Smooth muscle cell (in vitro differentiated cells): ENCODE results near the gene ZBTB45. TPM values are rescaled to one million over a fixed set of nuclear protein-coding genes. Genes with fewer than 3 reads are reported as not detected.

Source experiments
- DNase-seq: peaks from one replicate; lab custom pipeline; 2025; ENCODE audit not compliant: unreplicated experiment; lab: John Stamatoyannopoulos, UW
- H2AFZ ChIP-seq: fragments of 200-600 bp; sonication (generic); 2 replicates; pipeline ENCODE4 v1.6.0; 2016; ENCODE audit warnings: antibody characterized with exemption, low read depth, mild to moderate bottlenecking
- H3F3A ChIP-seq: fragments of 200-600 bp; sonication (generic); 2 replicates; pipeline ENCODE4 v1.6.0; 2017; ENCODE audit warnings: antibody characterized with exemption, low read depth
- H3K27ac ChIP-seq: fragments of 200-600 bp; sonication (generic); 2 replicates; pipeline ENCODE4 v1.5.1; 2016; ENCODE audit warnings: low read depth, mild to moderate bottlenecking
- H3K27me3 ChIP-seq: fragments of 200-600 bp; sonication (generic); 2 replicates; pipeline ENCODE4 v1.6.1; 2016; ENCODE audit warnings: low read depth, mild to moderate bottlenecking
- H3K36me3 ChIP-seq: fragments of 200-600 bp; sonication (generic); 2 replicates; pipeline ENCODE4 v1.5.1; 2016; ENCODE audit warnings: low read depth
- H3K4me1 ChIP-seq: fragments of 200-600 bp; sonication (generic); 2 replicates; pipeline ENCODE4 v1.5.1; 2016; ENCODE audit warnings: low read depth
- H3K4me2 ChIP-seq: fragments of 200-600 bp; sonication (generic); 2 replicates; pipeline ENCODE4 v1.6.0; 2016; ENCODE audit warnings: mild to moderate bottlenecking
- H3K4me3 ChIP-seq: fragments of 200-600 bp; sonication (generic); 2 replicates; pipeline ENCODE4 v1.5.1; 2016; ENCODE audit warnings: mild to moderate bottlenecking
- H3K79me2 ChIP-seq: fragments of 200-600 bp; sonication (generic); 2 replicates; pipeline ENCODE4 v1.6.0; 2016; ENCODE audit warnings: low read depth, mild to moderate bottlenecking
- H3K9ac ChIP-seq: fragments of 200-600 bp; sonication (generic); 2 replicates; pipeline ENCODE4 v1.6.0; 2016; ENCODE audit warnings: low read depth
- H3K9me3 ChIP-seq: fragments of 200-600 bp; sonication (generic); replicated peaks from 2 replicates; pipeline ENCODE4 v1.5.1; 2016; ENCODE audit warnings: low read depth
- H4K20me1 ChIP-seq: fragments of 200-600 bp; sonication (generic); 2 replicates; pipeline ENCODE4 v1.6.0; 2016; ENCODE audit warnings: low read depth
- CTCF ChIP-seq: fragments of 200-600 bp; sonication (generic); IDR thresholded peaks from 2 replicates; pipeline ENCODE4 v1.5.1; 2017; ENCODE audit warnings: borderline replicate concordance, mild to moderate bottlenecking, antibody characterized with exemption; ENCODE audit not compliant: insufficient read depth, poor library complexity, severe bottlenecking
- WGBS: methylation state at CpG from one replicate; pipeline ENCODE4 v1.1.7; 2016; ENCODE audit warnings: low lambda C conversion rate; 5-methylcytosine and 5-hydroxymethylcytosine counted together
- polyA plus RNA-seq: library from polyadenylated mRNA; unstranded; fragments of >200 nt; fragmentation: Nextera tagmentation; extraction: Ambion mirVana; gene quantifications from 2 replicates; pipeline ENCODE4 v1.2.1, GENCODE V29; 2016
- total RNA-seq: library from RNA; depleted of rRNA; stranded (reverse); fragments of >200 nt; gene quantifications from 2 replicates; pipeline ENCODE4 v1.2.3, GENCODE V29; 2014

Gene ZBTB45
- total and polyA plus RNA-seq, 2 experiments from 2014 or later: 8.7 to 23.7 TPM

GRCh38 chr19:58547323-58548312, 28.0 kb upstream of the ZBTB45 start:
- WGBS: 95% methylated on average over 18 of the region's 18 CpGs
- H2AFZ ChIP-seq: no peak overlapping the region
- TF ChIP-seq CTCF: no peak
- H4K20me1 ChIP-seq: peaks cover 62% of the 10 kb centered on the region
- H3F3A ChIP-seq: peaks cover 12% of the 10 kb centered on the region
- peak overlapping the region; percentile 99 for H3K4me2 ChIP-seq
- no peaks in the 10 kb centered on the region for H3K27me3 ChIP-seq
- H3K4me3 ChIP-seq: peak overlapping the region; percentile 83
- H3K9me3 ChIP-seq: no peaks in the 10 kb centered on the region
- no peak for DNase-seq
- H3K36me3 ChIP-seq: no peaks in the 10 kb centered on the region
- peaks cover 49% of the 10 kb centered on the region for H3K79me2 ChIP-seq
- no peak overlapping the region for H3K9ac ChIP-seq
- peaks cover 13% of the 10 kb centered on the region for H3K4me1 ChIP-seq
- H3K27ac ChIP-seq: no peak overlapping the region

GRCh38 chr19:58546019-58546530, 26.5 kb upstream of the ZBTB45 start:
- H4K20me1 ChIP-seq: peaks cover 62% of the 10 kb centered on the region

GRCh38 chr19:58545286-58546018, 25.8 kb upstream of the ZBTB45 start:
- H3F3A ChIP-seq: peaks cover 5% of the 10 kb centered on the region
- DNase-seq: no peak
- peaks cover 13% of the 10 kb centered on the region for H3K4me1 ChIP-seq
- no peaks in the 10 kb centered on the region for H3K36me3 ChIP-seq
- H2AFZ ChIP-seq: no peak overlapping the region
- peak overlapping the region; percentile 67 for H3K27ac ChIP-seq
- peak overlapping the region; percentile 83 for H3K4me3 ChIP-seq
- peaks cover 3% of the 10 kb centered on the region for H3K27me3 ChIP-seq
- peaks cover 58% of the 10 kb centered on the region for H4K20me1 ChIP-seq
- WGBS: 10% methylated on average over 21 of the region's 21 CpGs
- peak overlapping the region; percentile 99 for H3K4me2 ChIP-seq
- H3K9ac ChIP-seq: peak overlapping the region; percentile 84
- peaks cover 47% of the 10 kb centered on the region for H3K79me2 ChIP-seq
- TF ChIP-seq CTCF: no peak
- H3K9me3 ChIP-seq: no peaks in the 10 kb centered on the region

More at GRCh38 chr19:58546019-58546530, 26.5 kb upstream of the ZBTB45 start:
- no peak for TF ChIP-seq CTCF
- Histone ChIP-seq H3K79me2 (peaks cover 47% of the 10 kb centered on the region), H3K4me2 (peak overlapping the region; percentile 99), H3K27me3 (peaks cover 3% of the 10 kb centered on the region), H3F3A (peaks cover 5% of the 10 kb centered on the region), H3K36me3 (no peaks in the 10 kb centered on the region), H3K4me1 (peaks cover 13% of the 10 kb centered on the region), H3K9ac (peak overlapping the region; percentile 84), H3K9me3 (no peaks in the 10 kb centered on the region), H2AFZ (no peak overlapping the region), H3K27ac (peak overlapping the region; percentile 67), H3K4me3 (peak overlapping the region; percentile 83)
- no peak for DNase-seq
- WGBS: 14% methylated on average over 1 of the region's 1 CpG
